Spleen (tissue), 7 donors: ENCODE data around the gene GART.

ENCODE experiments used
- CTCF ChIP-seq, 11 experiments: fragments of 200-600 bp in 7 of 11; fragments of 450-650 bp in 4 of 11; sonication (generic) in 4 of 11; IDR thresholded peaks in 8 of 11; conservative IDR thresholded peaks in 3 of 11; 1 replicate in 7 of 11; 2 replicates in 4 of 11; pipeline versions ENCODE4 v1.4.0 to v1.8.0; 2016 to 2021; ENCODE audit warnings: antibody characterized with exemption in 11 of 11, inconsistent platforms in 4 of 11, mild to moderate bottlenecking in 1 of 11
- POLR2A ChIP-seq, 3 donors: fragments of 450-650 bp; IDR thresholded peaks; one replicate each; pipeline ENCODE4 v1.5.1; 2017; ENCODE audit warnings: antibody characterized with exemption in 3 of 3, mild to moderate bottlenecking in 1 of 3
- donor health status: DM: no; HTN: no; CAD: no; lungs with moderate emphysema.
- donor health status: DM: no; HTN: no; CAD: no.
- donor health status: DM: no; HTN: no; CAD: no.

- TF ChIP-seq CTCF (IDR thresholded peaks at IDR 0.05 in 8 of 11, conservative IDR thresholded peaks at IDR 0.05 in 3 of 11) (no peak), POLR2A (IDR thresholded peaks at IDR 0.05) (no peak)
These were observed 80.2 kb downstream of the GART start for GRCh38 chr21:33461538-33462250.
